A549 (cell line): ENCODE results near the gene URI1.

Source experiments
- BHLHE40 ChIP-seq: IDR thresholded peaks from 2 replicates; pipeline ENCODE4 v1.6.1; 2012; ENCODE audit warnings: low read depth, low read length, inconsistent platforms
- CBX8 ChIP-seq: fragments of 200-600 bp; sonication (generic); IDR thresholded peaks from 2 replicates; pipeline ENCODE4 v1.6.1; 2016
- CEBPB ChIP-seq, 2 experiments: fragments of >200 bp in 1 of 2; sonication (Bioruptor Twin) in 1 of 2; formaldehyde crosslinking in 1 of 2; IDR thresholded peaks; 2 replicates each; pipeline ENCODE4 v1.6.1; 2012 to 2016
- CTCF ChIP-seq: fragments of >200 bp; sonication (Bioruptor Twin); formaldehyde crosslinking; IDR thresholded peaks from 3 replicates; pipeline ENCODE4 v1.5.1; 2016
- HDAC2 ChIP-seq: fragments of 200-600 bp; sonication (generic); IDR thresholded peaks from 2 replicates; pipeline ENCODE4 v1.6.1; 2016
- MAZ ChIP-seq: fragments of 150-350 bp; IDR thresholded peaks from 2 replicates; pipeline ENCODE4 v1.6.1; 2014; ENCODE audit warnings: antibody characterized with exemption, low read depth, low read length, borderline replicate concordance
- NR3C1 ChIP-seq: fragments of >200 bp; sonication (Bioruptor Twin); formaldehyde crosslinking; IDR thresholded peaks from 3 replicates; pipeline ENCODE4 v1.6.1; 2017
- RCOR1 ChIP-seq: fragments of 150-350 bp; IDR thresholded peaks from 2 replicates; pipeline ENCODE4 v1.6.1; 2014; ENCODE audit warnings: antibody characterized with exemption, low read length, low read depth
- RNF2 ChIP-seq: fragments of 200-600 bp; sonication (generic); IDR thresholded peaks from 2 replicates; pipeline ENCODE4 v1.6.1; 2016; ENCODE audit warnings: low read depth, mild to moderate bottlenecking, antibody characterized with exemption, moderate library complexity, borderline replicate concordance
- ZFP36 ChIP-seq: fragments of 450-650 bp; IDR thresholded peaks from 2 replicates; pipeline ENCODE4 v1.6.1; 2014; ENCODE audit warnings: borderline replicate concordance; ENCODE audit not compliant: partially characterized antibody
- ZNF302 ChIP-seq: fragments of 250-450 bp; sonication (Bioruptor Pico); IDR thresholded peaks from 2 replicates; pipeline ENCODE4 v1.9.0; 2021; ENCODE audit warnings: inconsistent platforms, mild to moderate bottlenecking, moderate library complexity

- TF ChIP-seq HDAC2 (no peak), ZNF302 (no peak), CTCF (no peak), BHLHE40 (no peak), ZFP36 (no peak), RNF2 (no peak), NR3C1 (no peak), CBX8 (no peak), RCOR1 (no peak), MAZ (no peak), CEBPB (IDR thresholded peaks at IDR 0.05) (no peak)
These were observed 46.3 kb downstream of the URI1 start for GRCh38 chr19:29988351-29988750.
